GM12892 (cell line): ENCODE measurements around the gene MPC1.

ENCODE experiments used
- POLR2A ChIP-seq: IDR thresholded peaks from 2 replicates; pipeline ENCODE4 v1.6.1; 2011; ENCODE audit warnings: low read depth, low read length, control low read depth
- POLR2AphosphoS5 ChIP-seq: IDR thresholded peaks from 2 replicates; pipeline ENCODE4 v1.6.1; 2011; ENCODE audit warnings: low read depth, low read length, control low read depth

- TF ChIP-seq POLR2A (no peak), POLR2AphosphoS5 (no peak)
These were observed 38.5 kb downstream of the MPC1 start for GRCh38 chr6:166344240-166344639.
